Activated T-helper 9 cell treated with anti-CD3 and anti-CD28 coated beads, Interleukin-2, amount 50 U/mL, for 16 hours (primary cell): ENCODE results near the gene TUBB4B.

Experiments
- DNase-seq: peaks from one replicate; pipeline ENCODE4 v3.0.0-alpha.2; 2020; ENCODE audit warnings: low read depth

TUBB4B gene

GRCh38 chr9:137240841-137241489 is at the start of gene TUBB4B:
Gene TUBB4B (plus strand): TSS chr9:137241287. CDS start chr9:137241361, 74 bp downstream.
- peak; percentile 95 for DNase-seq

- no peak for DNase-seq
Measured at GRCh38 chr9:137191691-137192447, 49.2 kb upstream of the TUBB4B start.

- no peak for DNase-seq
Measured at GRCh38 chr9:137192448-137192780, 48.7 kb upstream of the TUBB4B start.

GRCh38 chr9:137192859-137193258 is 48.2 kb upstream of the TUBB4B start:
- DNase-seq = no peak

GRCh38 chr9:137193771-137194170 is 47.3 kb upstream of the TUBB4B start:
- DNase-seq = no peak

GRCh38 chr9:137194388-137194787 is 46.7 kb upstream of the TUBB4B start:
- DNase-seq = no peak

GRCh38 chr9:137194909-137195308 is 46.2 kb upstream of the TUBB4B start:
- DNase-seq = no peak

GRCh38 chr9:137195525-137196220 is 45.4 kb upstream of the TUBB4B start:
- DNase-seq = no peak

GRCh38 chr9:137198051-137198901 is 42.8 kb upstream of the TUBB4B start:
- DNase-seq = no peak

GRCh38 chr9:137198902-137199283 is 42.2 kb upstream of the TUBB4B start:
- no peak for DNase-seq

- DNase-seq = no peak
Measured at GRCh38 chr9:137199411-137200121, 41.5 kb upstream of the TUBB4B start.

- DNase-seq = peak; percentile 98
Measured at GRCh38 chr9:137200311-137201204, 40.5 kb upstream of the TUBB4B start, which contains the start of gene TPRN. Gene TPRN (minus strand): TSS chr9:137200741. CDS start chr9:137200711, 30 bp downstream.

- no peak for DNase-seq
Measured at GRCh38 chr9:137201205-137201868, 39.8 kb upstream of the TUBB4B start.

- DNase-seq = no peak
Measured at GRCh38 chr9:137202966-137203365, 38.1 kb upstream of the TUBB4B start.

GRCh38 chr9:137204731-137205125 is 36.4 kb upstream of the TUBB4B start:
- no peak for DNase-seq

- peak; percentile 93 for DNase-seq
Measured at GRCh38 chr9:137205126-137206069, 35.7 kb upstream of the TUBB4B start, which contains the start of the genes NDOR1 and TMEM203. Gene NDOR1 (plus strand): TSS chr9:137205700. CDS start chr9:137205778, 78 bp downstream. Gene TMEM203 (minus strand): TSS chr9:137205648. CDS start chr9:137205414, 234 bp downstream.

- no peak for DNase-seq
Measured at GRCh38 chr9:137206602-137207001, 34.5 kb upstream of the TUBB4B start.

GRCh38 chr9:137211532-137211931 is 29.6 kb upstream of the TUBB4B start:
- DNase-seq = no peak
